ENCODE data around the gene TEX2.

The TEX2 gene

DNA sequence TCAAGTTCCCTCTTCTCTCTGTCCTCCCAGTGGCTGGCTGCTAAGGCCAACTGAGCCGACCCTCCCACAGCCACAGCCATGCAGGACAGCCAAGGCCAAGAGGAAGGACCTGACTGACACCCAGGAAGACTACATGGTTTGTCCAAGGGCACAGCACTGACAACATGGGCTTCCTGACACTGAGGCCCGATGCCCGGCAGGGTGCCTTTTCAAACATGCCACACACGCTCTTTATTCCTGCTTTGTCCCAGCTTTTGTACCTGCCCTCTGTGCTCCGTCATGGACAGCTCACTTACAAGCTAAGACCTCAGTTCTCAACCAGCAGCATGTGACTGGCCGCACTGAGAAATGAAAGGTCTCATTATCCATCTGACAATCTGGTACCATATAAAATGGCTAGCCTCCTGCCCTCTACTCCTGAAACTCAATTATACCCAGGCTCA lies 45.8 kb downstream of the TEX2 start:
- TF ChIP-seq GATA2 (IDR thresholded peaks at IDR 0.05; ENCODE audit: low read depth, low read length) (no peak), GATA3 (IDR thresholded peaks at IDR 0.05; ENCODE audit: low read depth, low read length) (no peak)

DNA sequence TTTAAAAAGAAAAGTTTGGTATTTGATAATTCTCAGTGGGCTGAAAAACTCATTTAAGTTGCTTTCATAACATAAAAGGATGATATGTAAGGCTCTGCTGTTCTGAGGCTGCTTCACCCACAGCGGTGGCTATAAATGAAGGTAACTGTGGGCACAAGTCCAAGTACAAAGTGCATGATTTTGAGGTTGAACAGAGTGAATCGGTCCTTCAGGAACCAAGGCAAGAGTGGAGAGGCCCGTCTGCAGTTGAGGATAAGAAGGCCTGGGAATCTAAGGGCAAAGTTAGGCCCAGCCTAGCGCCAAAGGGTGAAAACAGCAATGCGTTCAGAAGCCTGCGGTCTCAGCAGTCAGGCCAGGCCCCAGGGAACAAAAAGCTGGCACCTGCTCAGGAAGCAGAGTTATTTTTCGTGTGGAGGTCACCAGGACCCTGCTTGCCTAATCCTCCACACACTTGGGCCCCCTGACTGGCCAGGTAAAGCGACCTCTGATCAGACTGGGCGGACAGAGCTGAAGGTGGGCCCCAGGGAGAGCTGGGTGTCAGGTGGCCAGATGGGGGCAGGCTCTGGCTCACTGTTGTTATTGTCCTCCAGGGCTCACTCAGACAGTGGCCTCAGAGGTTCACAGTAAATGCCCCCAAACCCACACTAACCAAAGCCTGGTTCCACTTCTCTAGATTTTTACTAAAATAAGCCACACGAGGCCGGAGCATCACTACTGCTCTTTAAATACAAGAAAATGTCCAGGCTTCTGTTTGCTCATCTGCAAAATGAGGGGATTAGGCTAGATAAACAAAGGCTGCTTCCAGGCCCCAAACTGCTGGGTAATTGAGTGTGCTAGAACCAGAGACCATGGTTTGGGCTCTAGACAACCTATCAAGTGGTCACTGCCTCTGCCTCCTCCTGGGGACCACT lies 46.5 kb downstream of the TEX2 start:
- no peak for TF ChIP-seq GATA2 (IDR thresholded peaks at IDR 0.05; ENCODE audit: low read depth, low read length)
- no peak for TF ChIP-seq GATA3 (IDR thresholded peaks at IDR 0.05; ENCODE audit: low read depth, low read length)

DNA sequence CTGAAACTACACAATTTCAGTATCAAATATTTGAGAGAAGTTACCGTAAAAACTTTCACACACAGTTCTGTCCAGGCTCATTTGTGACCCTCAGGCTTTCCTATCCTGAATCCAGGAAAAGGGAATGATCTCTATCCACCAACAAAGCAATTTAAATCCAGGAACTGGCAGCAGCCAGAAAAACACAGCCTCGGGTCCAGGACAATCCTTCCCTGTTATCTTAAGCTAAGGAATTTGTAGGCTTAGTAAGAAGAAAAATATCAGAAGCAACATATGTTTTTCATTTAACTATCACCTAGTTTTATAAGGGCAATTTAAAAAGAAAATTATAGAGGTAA lies 47.1 kb downstream of the TEX2 start:
- TF ChIP-seq GATA3 (IDR thresholded peaks at IDR 0.05; ENCODE audit: low read depth, low read length) (no peak), GATA2 (IDR thresholded peaks at IDR 0.05; ENCODE audit: low read depth, low read length) (no peak)

DNA sequence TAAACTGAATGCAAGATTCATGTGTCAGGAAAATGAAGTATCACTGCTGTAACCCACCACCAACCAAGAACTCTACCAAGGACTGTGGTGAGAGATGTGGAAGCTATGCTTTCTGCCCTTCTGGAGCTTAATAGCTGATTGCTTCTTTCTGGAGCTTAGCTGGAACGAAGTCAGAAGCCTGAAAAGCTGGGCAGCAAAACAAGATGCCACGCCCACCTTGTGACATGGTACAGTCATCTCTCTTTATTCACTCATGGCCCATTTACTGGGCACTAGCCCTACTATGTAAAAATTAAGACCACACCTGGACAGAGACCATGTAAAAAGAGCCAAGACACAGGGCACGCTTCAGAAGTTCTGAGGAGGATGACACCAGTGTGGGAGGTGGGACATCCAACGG lies 48.1 kb downstream of the TEX2 start:
- TF ChIP-seq GATA2 (IDR thresholded peaks at IDR 0.05; ENCODE audit: low read depth, low read length) (no peak), GATA3 (IDR thresholded peaks at IDR 0.05; ENCODE audit: low read depth, low read length) (no peak)

DNA sequence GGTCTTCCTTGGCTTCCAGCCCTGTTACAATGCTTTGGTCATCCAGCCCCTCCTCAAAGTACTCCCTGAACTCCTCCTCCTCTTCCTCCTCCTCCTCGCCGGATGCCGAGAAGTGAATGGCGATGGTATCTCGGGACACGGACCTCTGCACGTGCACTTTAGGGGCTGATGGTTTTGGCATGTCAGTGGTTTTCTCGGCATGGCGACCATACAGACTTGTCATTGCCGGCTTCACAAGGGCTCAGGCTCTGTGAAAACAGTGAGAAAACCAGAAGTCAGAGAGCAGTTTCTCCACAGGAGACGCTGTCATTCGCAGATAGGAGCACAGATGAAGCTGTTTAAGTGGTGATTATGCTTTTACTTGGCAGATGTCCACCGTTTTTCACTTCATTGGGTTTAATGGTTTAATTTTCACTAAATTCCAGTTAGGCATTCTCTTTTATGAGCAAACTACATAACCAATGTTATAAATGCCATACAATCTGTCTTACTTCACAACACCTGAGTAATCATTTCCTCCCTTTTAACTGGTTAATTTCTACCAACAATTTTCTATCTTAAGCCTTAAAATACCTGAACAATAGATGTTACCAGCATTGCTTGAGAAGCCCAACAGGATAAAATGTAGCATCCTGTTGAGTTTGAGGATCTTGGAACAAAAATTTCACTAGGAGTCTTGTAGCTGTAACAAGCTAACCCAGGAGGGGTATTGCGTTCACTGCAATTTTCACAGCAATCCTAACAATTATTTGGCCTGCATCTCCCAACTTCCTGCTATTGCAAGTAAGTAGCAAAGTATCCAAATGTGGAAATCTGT lies 48.9 kb downstream of the TEX2 start:
- no peak for TF ChIP-seq GATA3 (IDR thresholded peaks at IDR 0.05; ENCODE audit: low read depth, low read length)
- TF ChIP-seq GATA2 (IDR thresholded peaks at IDR 0.05; ENCODE audit: low read depth, low read length) = no peak

DNA sequence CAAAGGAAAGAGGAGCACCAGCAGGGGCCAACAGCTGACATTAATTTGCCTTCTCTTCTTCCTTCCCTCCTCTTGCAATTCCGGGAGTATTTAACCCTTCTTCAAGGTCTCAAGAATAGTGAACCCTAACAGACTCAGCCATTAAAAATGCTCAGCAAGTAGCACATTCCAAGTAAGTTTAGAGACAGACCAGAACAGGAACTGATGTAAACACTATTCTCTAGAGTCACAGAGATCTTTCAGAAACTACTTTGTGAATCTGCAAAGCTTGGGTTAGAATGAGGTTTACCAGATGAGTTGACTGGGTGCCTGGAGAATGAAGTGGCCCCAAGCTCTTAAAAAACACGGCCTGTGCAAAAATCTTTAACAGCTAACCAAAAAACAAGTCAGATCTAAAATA lies 50.9 kb downstream of the TEX2 start:
- no peak for TF ChIP-seq GATA3 (IDR thresholded peaks at IDR 0.05; ENCODE audit: low read depth, low read length)
- no peak for TF ChIP-seq GATA2 (IDR thresholded peaks at IDR 0.05; ENCODE audit: low read depth, low read length)

DNA sequence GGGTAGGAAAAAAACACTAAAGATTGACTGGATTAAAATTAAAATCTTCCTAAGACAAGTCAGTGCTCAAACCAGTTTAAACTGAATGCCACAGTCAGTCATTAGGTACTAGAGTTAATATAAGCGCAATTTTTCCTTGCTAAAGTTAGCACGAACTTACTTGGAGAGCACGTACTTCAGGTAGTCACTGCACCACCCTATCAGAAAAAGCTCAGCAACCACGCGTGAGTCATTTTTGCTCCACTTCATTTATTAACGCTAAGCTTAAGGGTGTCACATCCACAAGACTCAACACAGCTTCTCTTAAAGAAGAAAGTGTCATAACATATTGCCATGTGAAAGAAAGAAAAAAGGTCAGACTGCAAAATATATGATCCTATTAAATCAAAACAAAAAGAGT lies 53.1 kb downstream of the TEX2 start:
- TF ChIP-seq GATA3 (IDR thresholded peaks at IDR 0.05; ENCODE audit: low read depth, low read length) (no peak), GATA2 (IDR thresholded peaks at IDR 0.05; ENCODE audit: low read depth, low read length) (no peak)

DNA sequence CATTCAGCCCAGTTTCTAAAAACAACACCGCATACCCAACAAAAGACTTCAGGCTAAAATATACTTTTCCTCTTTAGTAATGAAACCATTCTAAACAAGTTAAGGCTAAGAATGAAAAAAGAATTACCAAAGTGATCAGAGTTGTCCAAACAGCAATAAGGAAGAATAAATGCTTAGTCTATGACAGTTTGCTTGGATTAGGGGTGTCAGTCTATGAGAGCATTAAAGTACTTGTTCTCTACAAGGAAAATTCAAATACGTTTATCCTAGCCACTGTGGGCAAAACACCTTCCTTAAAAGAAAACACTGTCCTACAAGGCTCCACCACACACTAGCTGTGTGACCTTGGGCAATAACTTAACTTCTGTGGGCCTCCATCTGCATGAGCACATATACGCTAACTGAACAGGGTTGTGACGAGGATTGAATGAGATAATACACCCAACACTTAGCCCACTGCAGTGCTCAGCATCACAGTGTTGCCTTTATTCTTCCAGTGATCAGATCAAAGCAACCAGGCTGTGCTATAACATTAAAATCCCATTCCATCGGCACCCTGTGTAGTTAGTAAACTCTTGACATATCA lies 53.6 kb downstream of the TEX2 start:
- TF ChIP-seq GATA3 (IDR thresholded peaks at IDR 0.05; ENCODE audit: low read depth, low read length) (no peak), GATA2 (IDR thresholded peaks at IDR 0.05; ENCODE audit: low read depth, low read length) (no peak)

DNA sequence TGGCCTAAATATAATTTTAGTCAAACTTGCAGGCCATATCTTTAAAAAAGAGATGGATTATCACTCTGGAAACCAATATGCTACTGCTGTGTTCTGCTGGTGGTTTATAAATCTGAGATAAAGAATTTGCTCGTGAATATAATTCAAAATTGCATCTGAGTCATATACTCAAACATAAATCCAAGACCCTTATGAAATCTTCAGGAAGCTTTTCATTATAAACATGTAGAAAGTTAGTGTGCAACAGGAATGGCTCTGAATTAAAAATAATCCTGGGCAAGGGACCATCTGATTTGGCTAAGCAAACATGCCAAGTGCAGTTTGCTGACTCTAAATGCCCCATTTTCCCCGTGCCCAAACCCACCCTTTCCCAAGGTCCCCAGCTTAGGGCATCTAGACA lies 57.3 kb downstream of the TEX2 start:
- TF ChIP-seq GATA2 (IDR thresholded peaks at IDR 0.05; ENCODE audit: low read depth, low read length) (no peak), GATA3 (IDR thresholded peaks at IDR 0.05; ENCODE audit: low read depth, low read length) (no peak)

DNA sequence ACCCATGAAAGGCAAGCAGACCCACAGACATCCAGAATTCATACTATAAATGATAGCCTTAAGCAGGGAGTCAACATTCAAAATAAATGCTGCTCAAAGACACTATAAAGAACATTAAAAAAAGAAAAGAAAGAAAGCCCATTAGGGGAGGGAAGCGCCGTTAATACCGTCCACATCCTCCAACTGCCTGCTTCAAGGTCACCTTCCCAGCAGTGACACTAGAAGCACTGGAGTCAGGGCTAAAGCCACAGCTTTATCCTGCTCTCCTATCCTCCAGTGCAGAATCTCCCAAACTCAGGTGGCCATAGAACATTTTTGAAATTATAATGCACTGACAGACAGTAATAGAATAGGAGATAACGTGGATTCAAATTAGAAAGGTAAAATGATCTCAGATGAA lies 59.4 kb downstream of the TEX2 start:
- no peak for TF ChIP-seq GATA3 (IDR thresholded peaks at IDR 0.05; ENCODE audit: low read depth, low read length)
- no peak for TF ChIP-seq GATA2 (IDR thresholded peaks at IDR 0.05; ENCODE audit: low read depth, low read length)

DNA sequence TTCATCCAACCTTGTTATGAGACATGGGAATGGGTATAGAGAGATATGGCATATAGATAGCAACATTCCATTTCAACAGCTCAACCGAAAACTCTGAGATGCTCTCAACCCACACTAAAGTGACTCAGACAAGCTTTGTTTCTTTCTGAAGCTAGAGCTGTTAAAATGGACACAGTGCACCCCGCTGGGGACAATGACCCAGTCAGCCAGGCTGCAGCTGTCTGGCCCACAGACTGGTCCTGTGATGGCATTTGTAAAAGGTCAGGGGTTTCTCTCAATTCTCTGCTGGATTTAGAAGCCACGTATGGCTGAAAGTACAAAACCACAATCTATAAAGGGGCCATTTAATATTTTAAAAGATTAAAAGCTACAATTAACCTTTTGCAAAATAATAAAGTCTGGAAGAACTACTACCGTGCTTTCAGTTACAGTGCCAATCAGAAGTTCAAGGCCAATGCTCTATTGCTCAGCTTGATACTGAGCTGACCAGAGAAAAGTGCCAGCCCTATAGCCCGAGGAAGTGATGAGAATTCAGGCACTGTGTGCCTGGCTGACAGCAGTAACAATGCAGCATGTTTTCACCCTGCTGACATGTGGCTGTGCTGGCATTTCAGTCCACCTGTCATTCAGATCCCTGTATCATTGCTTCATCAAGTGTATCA lies 60.2 kb downstream of the TEX2 start:
- TF ChIP-seq GATA3 (IDR thresholded peaks at IDR 0.05; ENCODE audit: low read depth, low read length) (no peak), GATA2 (IDR thresholded peaks at IDR 0.05; ENCODE audit: low read depth, low read length) (no peak)

DNA sequence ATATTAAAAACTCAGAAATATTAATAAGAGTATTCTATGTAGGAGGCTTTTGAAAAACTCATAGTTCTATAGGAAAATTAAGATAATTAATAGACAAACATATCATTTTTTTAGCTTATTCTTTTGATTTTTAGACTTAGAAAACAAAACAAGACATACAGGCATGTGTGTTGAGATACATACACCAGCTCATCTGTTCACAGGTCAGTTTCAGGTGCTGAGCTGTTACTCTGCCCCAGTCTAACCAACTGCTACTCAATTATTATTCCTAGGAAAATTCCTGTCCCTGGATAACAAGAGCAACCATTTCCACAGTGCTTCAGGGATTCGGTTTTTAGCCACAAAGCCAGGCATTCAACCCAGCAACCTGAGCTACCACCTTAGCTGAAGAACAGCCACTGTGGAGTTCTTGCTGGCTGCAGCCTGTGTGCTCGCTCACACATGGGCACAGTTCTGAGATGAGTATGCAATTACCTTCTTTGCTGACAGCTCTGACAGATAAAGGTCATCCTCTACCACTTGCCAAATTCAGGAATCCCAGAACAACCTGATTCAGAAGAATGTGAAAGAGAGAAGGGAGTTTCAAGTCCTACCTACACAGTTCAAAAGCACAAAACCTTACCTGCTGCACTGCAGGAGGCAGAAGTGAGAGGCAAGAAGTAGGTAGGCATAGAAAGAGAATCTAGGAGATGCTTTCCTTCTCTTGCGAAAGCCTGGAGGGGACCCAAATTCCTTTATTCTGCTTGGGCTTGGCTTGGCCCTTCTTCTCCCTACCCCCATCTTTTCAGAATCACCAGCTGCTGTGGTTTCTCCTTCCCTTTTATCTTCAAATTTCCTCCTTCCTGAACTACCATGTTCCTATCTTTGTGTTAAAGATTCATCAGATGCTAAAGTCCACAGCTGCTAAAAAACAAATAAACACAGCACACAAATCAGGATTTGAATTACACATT lies 62.7 kb downstream of the TEX2 start:
- TF ChIP-seq GATA3 (IDR thresholded peaks at IDR 0.05; ENCODE audit: low read depth, low read length) (no peak), GATA2 (IDR thresholded peaks at IDR 0.05; ENCODE audit: low read depth, low read length) (no peak)

Measured in SH-SY5Y (cell line).